K562 (cell line): ENCODE data around the gene CD22. TPM values are rescaled to one million over a fixed set of nuclear protein-coding genes. Genes with fewer than 3 reads are reported as not detected.

Experiments used
- ATF1 ChIP-seq, 2 experiments: fragments of 450-650 bp in 1 of 2; IDR thresholded peaks; 2 replicates each; pipeline ENCODE4 v1.6.1; 2016; ENCODE audit warnings: missing compliant biosample characterization in 1 of 2, missing genetic modification characterization in 1 of 2
- ATF7 ChIP-seq: fragments of 450-650 bp; IDR thresholded peaks from 2 replicates; pipeline ENCODE4 v1.7.1; 2014; ENCODE audit warnings: mild to moderate bottlenecking, moderate library complexity
- BACH1 ChIP-seq: fragments of 200-800 bp; sonication (Bioruptor generic); IDR thresholded peaks from 2 replicates; pipeline ENCODE4 v1.6.1; 2016; ENCODE audit warnings: missing genetic modification characterization, missing compliant biosample characterization
- BCL6 ChIP-seq: fragments of 250-450 bp; sonication (Bioruptor Pico); IDR thresholded peaks from 2 replicates; pipeline ENCODE4 v1.4.0; 2020
- CREM ChIP-seq: IDR thresholded peaks from 2 replicates; pipeline ENCODE4 v1.6.1; 2014; ENCODE audit warnings: antibody characterized with exemption, low read depth
- HDAC1 ChIP-seq, 2 experiments: fragments of 450-650 bp; IDR thresholded peaks; 2 replicates each; pipeline ENCODE4 v1.6.1; 2016 to 2017; ENCODE audit warnings: inconsistent platforms in 1 of 2, mild to moderate bottlenecking in 1 of 2, moderate library complexity in 1 of 2
- HDGF ChIP-seq: fragments of 450-650 bp; IDR thresholded peaks from 2 replicates; pipeline ENCODE4 v1.6.1; 2016
- HMG20B ChIP-seq: fragments of 250-450 bp; sonication (Bioruptor Pico); IDR thresholded peaks from 2 replicates; pipeline ENCODE4 v1.5.0; 2021; ENCODE audit warnings: mild to moderate bottlenecking
- SMAD4 ChIP-seq: fragments of 250-450 bp; sonication (Bioruptor Pico); conservative IDR thresholded peaks from 2 replicates; pipeline ENCODE4 v1.8.0; 2021; ENCODE audit warnings: inconsistent platforms, mild to moderate bottlenecking, moderate library complexity
- ZNF263 ChIP-seq: sonication (generic); formaldehyde crosslinking; IDR thresholded peaks from 2 replicates; pipeline ENCODE4 v1.8.0; 2022; ENCODE audit warnings: mild to moderate bottlenecking, missing genetic modification reagents, borderline replicate concordance
- ZNF324 ChIP-seq: fragments of 250-450 bp; sonication (Bioruptor Pico); IDR thresholded peaks from 2 replicates; pipeline ENCODE4 v1.4.0; 2020; ENCODE audit warnings: mild to moderate bottlenecking
- polyA plus RNA-seq, 8 experiments: library from polyadenylated mRNA; depleted of rRNA in 4 of 8; stranded (reverse) in 5 of 8; unstranded in 3 of 8; fragments of >200 nt; fragmentation: Nextera tagmentation in 2 of 8; fragmentation: Illumina TruSeq in 1 of 8; extraction: Ambion mirVana in 2 of 8; extraction: Trizol in 1 of 8; gene quantifications; 2 replicates each; pipeline versions ENCODE4 v1.2.1 to v1.2.3, GENCODE V29; 2011 to 2014; ENCODE audit warnings: inconsistent platforms in 1 of 8, missing spikeins in 1 of 8
- total RNA-seq, 7 experiments: library from RNA; depleted of rRNA in 6 of 7; stranded (reverse); fragments of >200 nt in 6 of 7; fragmentation: Illumina TruSeq in 2 of 7; extraction: Trizol in 2 of 7; gene quantifications; 2 replicates each; pipeline versions ENCODE4 v1.2.1 to v1.2.3, GENCODE V29; 2011 to 2021; ENCODE audit warnings: low replicate concordance in 1 of 7
- TF ChIP-seq, protein P1 (sequence below): sonication (generic); formaldehyde crosslinking; IDR thresholded peaks from 2 replicates; pipeline ENCODE4 v1.8.0; 2022; ENCODE audit warnings: mild to moderate bottlenecking, missing genetic modification reagents
- TF ChIP-seq, protein P2 (sequence below): fragments of 450-650 bp; IDR thresholded peaks from 2 replicates; pipeline ENCODE4 v1.6.1; 2016
- TF ChIP-seq, protein P3 (sequence below), 2 experiments: fragments of 450-650 bp; formaldehyde crosslinking in 1 of 2; IDR thresholded peaks; 2 replicates each; pipeline versions ENCODE4 v1.4.0 to v1.6.1; 2014 to 2020; ENCODE audit warnings: mild to moderate bottlenecking in 2 of 2, borderline replicate concordance in 1 of 2, low read depth in 1 of 2

Gene CD22
- total and polyA plus RNA-seq, 9 of the 15 experiments (the other 6 are each of a cell fraction or from before 2014, with no cell fraction given) = 0.29 to 5.0 (median 3.5) TPM

DNA sequence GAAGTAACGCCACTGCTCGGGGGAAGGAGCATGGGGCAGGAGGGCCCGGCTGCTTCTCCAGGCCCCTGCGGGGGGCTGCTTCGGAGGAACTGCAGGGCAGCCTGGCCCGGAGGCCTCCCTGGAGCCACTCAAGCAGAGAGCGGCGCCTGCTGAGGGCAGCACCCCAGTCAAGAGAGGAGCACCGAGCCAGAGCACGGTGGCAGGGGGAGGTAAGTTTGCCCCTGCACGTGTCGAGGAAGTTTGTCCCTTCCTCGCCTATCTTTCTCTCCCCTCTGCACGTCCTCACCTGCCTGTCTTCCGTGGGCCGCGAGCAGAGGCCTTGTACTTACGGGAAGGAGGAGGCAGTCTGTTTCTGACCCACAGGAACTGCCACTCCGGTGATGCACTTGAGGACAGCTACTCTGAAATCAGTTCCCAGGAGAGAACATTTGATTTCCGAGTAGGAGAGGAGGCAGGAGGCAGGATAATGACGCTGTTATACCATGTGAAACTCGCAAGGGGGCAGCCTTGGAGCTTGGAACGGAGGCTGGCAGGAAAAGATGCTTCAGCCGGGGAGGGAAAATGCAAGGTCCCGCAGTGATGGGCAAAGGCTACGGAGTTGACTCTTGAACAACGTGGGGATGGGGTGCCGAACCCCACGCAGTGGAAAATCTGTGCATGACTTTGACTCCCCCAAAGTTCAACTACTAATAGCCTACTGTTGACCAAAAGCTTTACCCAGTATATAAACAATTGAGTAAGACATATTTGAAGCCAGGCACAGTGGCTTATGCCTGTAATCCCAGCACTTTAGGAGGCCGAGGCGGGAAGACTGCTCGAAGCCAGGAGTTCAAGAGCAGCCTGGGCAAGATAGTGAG lies 23.7 kb downstream of the CD22 start (continued):
- TF ChIP-seq, protein P1, sequence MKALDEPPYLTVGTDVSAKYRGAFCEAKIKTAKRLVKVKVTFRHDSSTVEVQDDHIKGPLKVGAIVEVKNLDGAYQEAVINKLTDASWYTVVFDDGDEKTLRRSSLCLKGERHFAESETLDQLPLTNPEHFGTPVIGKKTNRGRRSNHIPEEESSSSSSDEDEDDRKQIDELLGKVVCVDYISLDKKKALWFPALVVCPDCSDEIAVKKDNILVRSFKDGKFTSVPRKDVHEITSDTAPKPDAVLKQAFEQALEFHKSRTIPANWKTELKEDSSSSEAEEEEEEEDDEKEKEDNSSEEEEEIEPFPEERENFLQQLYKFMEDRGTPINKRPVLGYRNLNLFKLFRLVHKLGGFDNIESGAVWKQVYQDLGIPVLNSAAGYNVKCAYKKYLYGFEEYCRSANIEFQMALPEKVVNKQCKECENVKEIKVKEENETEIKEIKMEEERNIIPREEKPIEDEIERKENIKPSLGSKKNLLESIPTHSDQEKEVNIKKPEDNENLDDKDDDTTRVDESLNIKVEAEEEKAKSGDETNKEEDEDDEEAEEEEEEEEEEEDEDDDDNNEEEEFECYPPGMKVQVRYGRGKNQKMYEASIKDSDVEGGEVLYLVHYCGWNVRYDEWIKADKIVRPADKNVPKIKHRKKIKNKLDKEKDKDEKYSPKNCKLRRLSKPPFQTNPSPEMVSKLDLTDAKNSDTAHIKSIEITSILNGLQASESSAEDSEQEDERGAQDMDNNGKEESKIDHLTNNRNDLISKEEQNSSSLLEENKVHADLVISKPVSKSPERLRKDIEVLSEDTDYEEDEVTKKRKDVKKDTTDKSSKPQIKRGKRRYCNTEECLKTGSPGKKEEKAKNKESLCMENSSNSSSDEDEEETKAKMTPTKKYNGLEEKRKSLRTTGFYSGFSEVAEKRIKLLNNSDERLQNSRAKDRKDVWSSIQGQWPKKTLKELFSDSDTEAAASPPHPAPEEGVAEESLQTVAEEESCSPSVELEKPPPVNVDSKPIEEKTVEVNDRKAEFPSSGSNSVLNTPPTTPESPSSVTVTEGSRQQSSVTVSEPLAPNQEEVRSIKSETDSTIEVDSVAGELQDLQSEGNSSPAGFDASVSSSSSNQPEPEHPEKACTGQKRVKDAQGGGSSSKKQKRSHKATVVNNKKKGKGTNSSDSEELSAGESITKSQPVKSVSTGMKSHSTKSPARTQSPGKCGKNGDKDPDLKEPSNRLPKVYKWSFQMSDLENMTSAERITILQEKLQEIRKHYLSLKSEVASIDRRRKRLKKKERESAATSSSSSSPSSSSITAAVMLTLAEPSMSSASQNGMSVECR (CRISPR knock-in tag) = no peak
- no peak for TF ChIP-seq SMAD4 (CRISPR knock-in tag)
- peak in 1 of 2 experiments; percentile 80; a peak in 2 of 4 replicates for TF ChIP-seq HDAC1 (IDR thresholded peaks at IDR 0.05)
- TF ChIP-seq, protein P2, sequence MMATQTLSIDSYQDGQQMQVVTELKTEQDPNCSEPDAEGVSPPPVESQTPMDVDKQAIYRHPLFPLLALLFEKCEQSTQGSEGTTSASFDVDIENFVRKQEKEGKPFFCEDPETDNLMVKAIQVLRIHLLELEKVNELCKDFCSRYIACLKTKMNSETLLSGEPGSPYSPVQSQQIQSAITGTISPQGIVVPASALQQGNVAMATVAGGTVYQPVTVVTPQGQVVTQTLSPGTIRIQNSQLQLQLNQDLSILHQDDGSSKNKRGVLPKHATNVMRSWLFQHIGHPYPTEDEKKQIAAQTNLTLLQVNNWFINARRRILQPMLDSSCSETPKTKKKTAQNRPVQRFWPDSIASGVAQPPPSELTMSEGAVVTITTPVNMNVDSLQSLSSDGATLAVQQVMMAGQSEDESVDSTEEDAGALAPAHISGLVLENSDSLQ = peak; percentile 31; the same call in 1 of the 2 replicates
- TF ChIP-seq BCL6 = no peak
- TF ChIP-seq ATF7 = peak; percentile 33; the same call in 1 of the 2 replicates
- no peak for TF ChIP-seq ATF1 (CRISPR knock-in tag; IDR thresholded peaks at IDR 0.05)
- TF ChIP-seq ATF1 (tag; IDR thresholded peaks at IDR 0.05) = no peak
- peak; percentile 87 for TF ChIP-seq CREM
- peak; percentile 53; the same call in 1 of the 2 replicates for TF ChIP-seq HDGF
- TF ChIP-seq HMG20B = no peak
- TF ChIP-seq ZNF324 (CRISPR knock-in tag) = no peak
- TF ChIP-seq ZNF263 (CRISPR knock-in tag) = peak; percentile 51
- TF ChIP-seq, protein P3, sequence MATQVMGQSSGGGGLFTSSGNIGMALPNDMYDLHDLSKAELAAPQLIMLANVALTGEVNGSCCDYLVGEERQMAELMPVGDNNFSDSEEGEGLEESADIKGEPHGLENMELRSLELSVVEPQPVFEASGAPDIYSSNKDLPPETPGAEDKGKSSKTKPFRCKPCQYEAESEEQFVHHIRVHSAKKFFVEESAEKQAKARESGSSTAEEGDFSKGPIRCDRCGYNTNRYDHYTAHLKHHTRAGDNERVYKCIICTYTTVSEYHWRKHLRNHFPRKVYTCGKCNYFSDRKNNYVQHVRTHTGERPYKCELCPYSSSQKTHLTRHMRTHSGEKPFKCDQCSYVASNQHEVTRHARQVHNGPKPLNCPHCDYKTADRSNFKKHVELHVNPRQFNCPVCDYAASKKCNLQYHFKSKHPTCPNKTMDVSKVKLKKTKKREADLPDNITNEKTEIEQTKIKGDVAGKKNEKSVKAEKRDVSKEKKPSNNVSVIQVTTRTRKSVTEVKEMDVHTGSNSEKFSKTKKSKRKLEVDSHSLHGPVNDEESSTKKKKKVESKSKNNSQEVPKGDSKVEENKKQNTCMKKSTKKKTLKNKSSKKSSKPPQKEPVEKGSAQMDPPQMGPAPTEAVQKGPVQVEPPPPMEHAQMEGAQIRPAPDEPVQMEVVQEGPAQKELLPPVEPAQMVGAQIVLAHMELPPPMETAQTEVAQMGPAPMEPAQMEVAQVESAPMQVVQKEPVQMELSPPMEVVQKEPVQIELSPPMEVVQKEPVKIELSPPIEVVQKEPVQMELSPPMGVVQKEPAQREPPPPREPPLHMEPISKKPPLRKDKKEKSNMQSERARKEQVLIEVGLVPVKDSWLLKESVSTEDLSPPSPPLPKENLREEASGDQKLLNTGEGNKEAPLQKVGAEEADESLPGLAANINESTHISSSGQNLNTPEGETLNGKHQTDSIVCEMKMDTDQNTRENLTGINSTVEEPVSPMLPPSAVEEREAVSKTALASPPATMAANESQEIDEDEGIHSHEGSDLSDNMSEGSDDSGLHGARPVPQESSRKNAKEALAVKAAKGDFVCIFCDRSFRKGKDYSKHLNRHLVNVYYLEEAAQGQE (IDR thresholded peaks at IDR 0.05; ENCODE audit: borderline replicate concordance) = peak; percentile 96
- TF ChIP-seq, protein P3 (CRISPR knock-in tag; IDR thresholded peaks at IDR 0.05; ENCODE audit: low read depth) = no peak
- TF ChIP-seq BACH1 (tag) = no peak
